ENCODE results near the gene GPR153.
A peak's percentile ranks its signal among the peaks of the same experiment; 100 is the strongest.

The GPR153 gene

DNA sequence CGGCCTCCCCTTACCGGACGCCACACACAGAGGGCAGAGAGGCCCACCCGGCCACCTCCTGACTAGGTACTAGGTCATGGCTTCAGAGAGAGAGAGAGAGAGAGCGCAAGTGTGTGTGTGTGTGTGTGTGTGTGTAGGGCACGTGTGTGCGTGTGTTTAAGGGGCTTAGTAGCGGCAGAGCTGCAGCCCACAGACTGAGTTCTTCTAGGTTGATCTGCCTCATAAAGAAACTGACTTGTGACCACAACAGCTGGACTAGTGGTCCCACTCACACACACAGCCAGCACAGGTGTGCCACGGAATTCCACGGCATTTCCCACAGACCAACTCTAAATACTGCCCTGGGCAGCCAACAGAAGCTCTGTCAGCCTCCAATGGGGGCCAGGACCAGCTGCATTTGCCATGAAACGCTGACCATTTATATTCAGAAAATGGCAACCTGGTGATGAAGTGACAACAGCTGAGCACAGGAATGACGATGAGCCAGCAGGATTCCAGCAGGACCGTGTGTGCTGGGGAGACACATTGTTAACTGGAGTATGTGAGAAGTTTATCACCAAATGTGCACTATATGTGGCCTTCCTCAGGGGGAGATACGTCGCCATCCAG is 38.8 kb upstream of the GPR153 start:
- Histone ChIP-seq H3K36me3 (ENCODE audit: control insufficient read depth, insufficient read depth, low read length) (peaks cover 25% of the 10 kb centered on the region), H3K27ac (ENCODE audit: low read depth, low read length, severe bottlenecking) (no peak overlapping the region), H3K4me3 (ENCODE audit: extremely low read depth, insufficient read depth, low read length, poor library complexity, severe bottlenecking) (no peak overlapping the region), H3K9me3 (ENCODE audit: control insufficient read depth, low read length) (no peaks in the 10 kb centered on the region), H3K4me1 (ENCODE audit: control insufficient read depth, insufficient read depth, low read length, poor library complexity, severe bottlenecking) (no peaks in the 10 kb centered on the region)
- WGBS, 2 experiments (ENCODE audit: insufficient coverage in 2 of 2) = 94 to 96% methylated on average over 10 to 12 of the region's 15 CpGs

DNA sequence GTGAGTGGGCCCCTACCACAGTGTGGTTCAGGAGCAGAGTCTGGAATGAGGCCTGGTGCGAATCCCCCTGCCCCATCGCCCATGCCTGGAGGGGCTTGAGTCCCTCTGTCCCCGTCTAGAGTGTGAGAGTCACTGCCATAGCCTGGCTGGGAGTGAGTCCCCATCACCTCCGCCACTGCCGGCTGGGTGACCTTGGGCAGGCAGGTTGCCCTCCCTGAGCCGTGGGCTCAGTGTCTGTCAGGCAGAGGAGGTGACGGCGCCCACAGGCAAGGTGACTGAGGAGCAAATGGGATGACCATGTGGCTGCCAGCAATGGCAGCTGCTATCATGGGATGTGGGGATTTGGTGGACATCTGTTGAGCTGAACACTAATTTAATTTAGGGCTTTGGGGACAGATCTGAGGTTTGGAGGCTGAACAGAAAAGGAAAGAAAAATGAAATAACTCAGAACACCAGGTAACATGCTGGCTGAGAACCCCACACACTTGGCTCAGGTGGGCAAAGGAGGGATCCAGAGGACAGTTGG is 38.1 kb upstream of the GPR153 start:
- WGBS, 2 experiments (ENCODE audit: insufficient coverage in 2 of 2) = 92 to 96% methylated on average over 6 to 8 of the region's 8 CpGs
- Histone ChIP-seq H3K4me1 (ENCODE audit: control insufficient read depth, insufficient read depth, low read length, poor library complexity, severe bottlenecking) (no peaks in the 10 kb centered on the region), H3K9me3 (ENCODE audit: control insufficient read depth, low read length) (no peaks in the 10 kb centered on the region), H3K36me3 (ENCODE audit: control insufficient read depth, insufficient read depth, low read length) (peaks cover 32% of the 10 kb centered on the region), H3K27ac (ENCODE audit: low read depth, low read length, severe bottlenecking) (no peak overlapping the region), H3K4me3 (ENCODE audit: extremely low read depth, insufficient read depth, low read length, poor library complexity, severe bottlenecking) (no peak overlapping the region)

DNA sequence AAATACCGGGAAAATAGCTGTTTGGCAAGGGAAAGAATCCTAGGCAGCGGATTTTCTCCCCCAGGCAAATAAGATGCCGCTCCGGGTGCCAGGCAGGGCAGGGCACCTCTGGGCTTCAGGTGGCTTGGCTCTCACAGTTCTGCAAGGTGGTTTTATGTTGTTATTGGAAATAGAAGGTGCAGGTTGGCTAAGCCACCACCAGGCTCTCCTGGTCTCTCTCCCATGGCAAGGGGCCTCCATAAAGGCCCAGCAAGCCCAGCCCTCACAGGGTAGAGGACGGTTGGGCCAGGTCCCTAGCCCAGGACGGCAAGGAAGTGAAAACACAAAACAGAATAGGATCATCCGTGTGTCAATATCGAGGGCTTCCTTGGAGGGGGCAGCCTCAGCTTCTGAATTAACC is 37.6 kb upstream of the GPR153 start:
- Histone ChIP-seq H3K4me1 (ENCODE audit: control insufficient read depth, insufficient read depth, low read length, poor library complexity, severe bottlenecking) (no peaks in the 10 kb centered on the region), H3K36me3 (ENCODE audit: control insufficient read depth, insufficient read depth, low read length) (peaks cover 34% of the 10 kb centered on the region), H3K9me3 (ENCODE audit: control insufficient read depth, low read length) (no peaks in the 10 kb centered on the region), H3K27ac (ENCODE audit: low read depth, low read length, severe bottlenecking) (no peak overlapping the region), H3K4me3 (ENCODE audit: extremely low read depth, insufficient read depth, low read length, poor library complexity, severe bottlenecking) (no peak overlapping the region)
- 89 to 96% methylated on average over 5 to 8 of the region's 8 CpGs for WGBS, 2 experiments (ENCODE audit: insufficient coverage in 2 of 2)

DNA sequence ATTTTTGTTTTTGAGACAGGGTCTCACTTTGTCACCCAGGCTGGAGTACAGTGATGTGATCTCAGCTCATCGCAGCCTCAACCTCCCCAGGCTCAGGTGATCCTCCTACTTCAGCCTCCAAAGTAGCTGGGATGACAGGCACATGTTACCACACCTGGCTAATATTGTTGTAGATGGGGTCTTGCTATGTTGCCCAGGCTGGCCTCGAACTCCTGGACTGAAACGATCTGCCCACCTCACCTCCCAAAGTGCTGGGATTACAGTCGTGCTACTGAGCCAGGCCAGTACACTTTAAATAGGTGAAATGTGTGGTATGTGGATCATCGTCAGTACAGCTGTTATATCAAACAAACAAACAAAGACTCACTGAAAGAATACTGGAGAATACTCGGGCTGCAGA is 35.0 kb upstream of the GPR153 start:
- no peaks in the 10 kb centered on the region for H3K9me3 ChIP-seq (ENCODE audit: control insufficient read depth, low read length)
- WGBS, 2 experiments (ENCODE audit: insufficient coverage in 2 of 2) = 94 to 100% methylated on average over 1 to 3 of the region's 6 CpGs
- no peak overlapping the region for H3K27ac ChIP-seq (ENCODE audit: low read depth, low read length, severe bottlenecking)
- H3K4me1 ChIP-seq (ENCODE audit: control insufficient read depth, insufficient read depth, low read length, poor library complexity, severe bottlenecking) = no peaks in the 10 kb centered on the region
- H3K36me3 ChIP-seq (ENCODE audit: control insufficient read depth, insufficient read depth, low read length) = peaks cover 40% of the 10 kb centered on the region
- H3K4me3 ChIP-seq (ENCODE audit: extremely low read depth, insufficient read depth, low read length, poor library complexity, severe bottlenecking) = no peak overlapping the region

DNA sequence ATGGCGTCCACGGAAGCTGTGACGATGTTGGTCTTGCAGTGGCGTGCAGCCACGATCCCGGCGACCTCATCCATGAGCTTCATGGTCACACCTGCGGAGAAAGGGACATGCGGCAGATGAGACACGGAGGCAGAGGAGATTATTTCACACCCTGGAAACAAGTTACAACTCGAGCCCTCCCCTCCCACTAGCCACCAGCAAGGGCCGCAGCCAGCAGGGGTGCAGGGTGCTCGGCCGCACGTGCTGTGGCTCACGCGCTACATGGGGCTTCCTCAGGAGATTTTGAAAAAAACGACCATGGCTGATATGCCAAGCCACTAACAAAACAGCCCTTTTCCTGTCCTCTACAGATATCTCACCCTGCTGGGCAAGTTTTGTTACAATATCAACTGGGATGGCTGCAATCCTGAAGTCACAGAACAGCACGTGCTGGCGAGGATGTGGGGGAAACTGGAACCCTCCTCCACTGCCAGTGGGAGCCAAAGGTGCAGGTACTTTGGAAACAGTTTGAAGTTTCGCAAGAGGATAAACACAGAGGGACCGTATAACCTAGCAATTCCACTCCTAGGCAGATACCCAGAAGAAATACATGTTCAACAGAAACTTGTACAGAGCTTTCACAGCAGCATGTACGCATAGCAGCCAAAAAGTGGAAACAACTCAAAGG is 34.1 kb upstream of the GPR153 start:
- WGBS, 2 experiments (ENCODE audit: insufficient coverage in 2 of 2) = 88 to 97% methylated on average over 17 to 20 of the region's 23 CpGs
- Histone ChIP-seq H3K4me3 (ENCODE audit: extremely low read depth, insufficient read depth, low read length, poor library complexity, severe bottlenecking) (no peak overlapping the region), H3K27ac (ENCODE audit: low read depth, low read length, severe bottlenecking) (no peak overlapping the region), H3K4me1 (ENCODE audit: control insufficient read depth, insufficient read depth, low read length, poor library complexity, severe bottlenecking) (no peaks in the 10 kb centered on the region), H3K9me3 (ENCODE audit: control insufficient read depth, low read length) (no peaks in the 10 kb centered on the region), H3K36me3 (ENCODE audit: control insufficient read depth, insufficient read depth, low read length) (peaks cover 42% of the 10 kb centered on the region)

DNA sequence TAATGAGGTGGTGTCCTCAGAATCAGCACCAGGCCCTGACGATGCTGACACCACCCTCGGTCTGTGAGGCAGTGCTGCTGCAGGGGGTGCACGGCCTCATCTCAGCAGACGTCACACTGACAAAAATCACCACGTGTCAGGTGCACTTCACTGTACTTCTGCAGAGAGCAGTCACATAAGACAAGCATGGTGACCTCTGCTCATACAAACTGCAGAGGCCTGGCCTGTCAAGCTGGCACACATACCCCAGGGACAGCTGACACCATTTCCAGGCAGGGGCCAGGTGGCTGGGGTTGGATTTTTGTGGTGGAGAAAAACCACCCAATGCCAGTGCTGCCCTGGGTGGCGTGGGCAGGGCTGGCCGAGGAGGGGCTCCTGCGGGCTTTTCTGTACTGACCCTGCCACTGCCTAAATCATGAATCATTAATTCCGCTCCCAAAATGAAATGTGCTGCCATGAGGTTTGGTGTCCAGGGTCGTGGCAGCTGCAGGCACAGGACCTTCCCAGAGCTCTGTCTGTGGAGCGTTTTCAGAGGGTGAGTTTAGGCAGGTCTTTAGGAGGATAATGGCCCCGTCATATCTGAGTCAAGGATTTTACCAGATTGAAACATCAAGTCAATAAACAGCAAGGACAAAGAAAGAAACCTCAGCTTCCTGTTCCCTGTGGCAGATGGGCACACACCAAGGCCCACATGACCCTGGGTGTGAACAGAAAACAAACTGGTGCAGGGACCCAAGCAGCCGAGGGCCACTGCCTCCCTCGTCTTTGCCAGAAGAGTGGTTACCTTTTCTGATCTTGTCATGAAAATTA is 33.4 kb upstream of the GPR153 start:
- H3K36me3 ChIP-seq (ENCODE audit: control insufficient read depth, insufficient read depth, low read length) = peaks cover 45% of the 10 kb centered on the region
- no peak overlapping the region for H3K4me3 ChIP-seq (ENCODE audit: extremely low read depth, insufficient read depth, low read length, poor library complexity, severe bottlenecking)
- H3K27ac ChIP-seq (ENCODE audit: low read depth, low read length, severe bottlenecking) = no peak overlapping the region
- no peaks in the 10 kb centered on the region for H3K9me3 ChIP-seq (ENCODE audit: control insufficient read depth, low read length)
- WGBS, 2 experiments (ENCODE audit: insufficient coverage in 2 of 2) = 94 to 97% methylated on average over 13 to 14 of the region's 14 CpGs
- no peaks in the 10 kb centered on the region for H3K4me1 ChIP-seq (ENCODE audit: control insufficient read depth, insufficient read depth, low read length, poor library complexity, severe bottlenecking)

DNA sequence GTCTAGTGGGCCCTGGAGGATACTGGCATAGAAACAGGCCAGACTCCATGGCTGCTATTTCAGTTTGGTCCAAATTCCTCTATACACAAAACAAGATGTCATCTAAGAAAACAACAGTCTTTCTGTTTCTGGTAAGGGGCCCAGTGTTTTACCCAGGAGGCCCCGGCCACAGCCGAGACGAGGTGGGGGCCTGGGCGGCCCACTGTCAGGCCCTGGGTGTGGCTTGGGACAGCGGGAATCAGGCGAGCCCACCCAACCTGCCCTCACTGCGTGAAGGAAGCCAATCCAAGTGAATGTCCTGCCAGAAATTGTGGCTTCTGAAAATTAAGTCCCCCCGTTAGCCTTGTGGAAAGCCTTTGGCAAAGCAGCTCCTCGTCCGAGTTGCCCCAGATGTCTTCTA is 31.2 kb upstream of the GPR153 start:
- 93 to 96% methylated on average over 10 of the region's 10 CpGs for WGBS, 2 experiments (ENCODE audit: insufficient coverage in 2 of 2)
- H3K9me3 ChIP-seq (ENCODE audit: control insufficient read depth, low read length) = no peaks in the 10 kb centered on the region
- H3K36me3 ChIP-seq (ENCODE audit: control insufficient read depth, insufficient read depth, low read length) = peaks cover 56% of the 10 kb centered on the region
- H3K4me3 ChIP-seq (ENCODE audit: extremely low read depth, insufficient read depth, low read length, poor library complexity, severe bottlenecking) = no peak overlapping the region
- H3K27ac ChIP-seq (ENCODE audit: low read depth, low read length, severe bottlenecking) = no peak overlapping the region
- H3K4me1 ChIP-seq (ENCODE audit: control insufficient read depth, insufficient read depth, low read length, poor library complexity, severe bottlenecking) = no peaks in the 10 kb centered on the region

DNA sequence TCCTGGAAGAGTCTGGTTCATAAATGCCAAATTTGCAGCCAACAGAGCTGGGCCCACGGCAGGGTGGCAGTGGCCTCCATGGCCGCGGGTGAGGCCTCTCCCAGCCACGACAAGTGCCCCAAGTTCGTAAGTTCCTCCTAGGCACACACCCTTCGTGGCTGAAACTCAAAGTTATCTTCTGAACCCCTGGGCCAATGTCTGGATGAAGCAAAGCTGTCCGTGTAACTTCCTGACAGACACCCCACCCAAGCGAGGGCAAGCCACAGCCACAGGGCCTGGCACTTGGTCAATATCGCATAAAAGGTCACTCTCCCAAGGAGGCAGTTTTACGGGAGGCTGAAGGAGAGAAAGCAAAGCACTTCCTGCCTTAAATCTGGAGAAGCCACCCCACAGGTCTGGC is 27.8 kb upstream of the GPR153 start:
- Histone ChIP-seq H3K27ac (ENCODE audit: low read depth, low read length, severe bottlenecking) (no peak overlapping the region), H3K4me1 (ENCODE audit: control insufficient read depth, insufficient read depth, low read length, poor library complexity, severe bottlenecking) (no peaks in the 10 kb centered on the region), H3K4me3 (ENCODE audit: extremely low read depth, insufficient read depth, low read length, poor library complexity, severe bottlenecking) (no peak overlapping the region), H3K9me3 (ENCODE audit: control insufficient read depth, low read length) (no peaks in the 10 kb centered on the region), H3K36me3 (ENCODE audit: control insufficient read depth, insufficient read depth, low read length) (peaks cover 39% of the 10 kb centered on the region)
- 95 to 97% methylated on average over 9 to 10 of the region's 10 CpGs for WGBS, 2 experiments (ENCODE audit: insufficient coverage in 2 of 2)

DNA sequence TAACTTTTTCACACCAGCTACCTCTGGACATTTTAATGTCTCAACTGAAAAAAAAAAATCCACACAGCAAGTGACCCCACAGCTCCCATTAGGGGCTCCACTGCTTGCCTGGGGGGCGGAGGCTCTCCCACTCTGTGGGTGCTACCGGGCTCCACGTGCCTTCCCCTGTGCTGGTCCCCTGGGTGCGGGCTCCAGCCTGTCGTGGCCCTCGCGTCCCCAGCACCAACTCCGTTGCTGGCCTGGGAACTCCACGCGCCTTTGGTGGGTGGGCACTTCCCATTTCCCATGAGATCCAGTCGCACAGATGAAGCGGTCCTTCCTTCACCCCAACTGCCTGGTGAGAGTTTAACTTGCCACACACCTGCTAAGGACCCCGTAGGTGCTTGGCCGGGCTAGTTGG is 27.1 kb upstream of the GPR153 start:
- Histone ChIP-seq H3K36me3 (ENCODE audit: control insufficient read depth, insufficient read depth, low read length) (peaks cover 36% of the 10 kb centered on the region), H3K4me3 (ENCODE audit: extremely low read depth, insufficient read depth, low read length, poor library complexity, severe bottlenecking) (no peak overlapping the region), H3K9me3 (ENCODE audit: control insufficient read depth, low read length) (no peaks in the 10 kb centered on the region), H3K27ac (ENCODE audit: low read depth, low read length, severe bottlenecking) (no peak overlapping the region), H3K4me1 (ENCODE audit: control insufficient read depth, insufficient read depth, low read length, poor library complexity, severe bottlenecking) (no peaks in the 10 kb centered on the region)
- WGBS, 2 experiments (ENCODE audit: insufficient coverage in 2 of 2) = 93 to 95% methylated on average over 14 of the region's 14 CpGs

DNA sequence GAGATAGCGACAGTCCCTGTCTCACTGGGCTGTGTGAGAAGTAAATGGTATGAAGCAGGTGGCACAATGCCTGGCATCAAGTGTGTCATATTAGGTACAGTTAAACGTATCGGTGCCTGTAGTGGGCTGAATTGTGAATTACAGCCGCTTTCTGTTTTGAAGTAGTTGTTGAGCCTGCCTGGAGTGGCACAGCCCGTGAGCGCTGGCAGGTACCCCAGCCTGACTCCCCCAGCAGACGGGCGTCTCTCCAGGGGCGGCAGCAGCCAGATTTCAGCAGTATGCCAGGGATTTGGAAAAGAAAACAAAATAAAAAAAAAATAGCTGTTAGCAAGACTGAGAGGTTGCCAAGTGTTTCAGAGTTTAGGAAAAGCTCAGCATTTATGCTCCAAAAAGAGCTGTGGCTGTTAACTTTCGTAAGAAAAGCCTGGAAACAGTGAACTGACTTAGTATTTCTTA is 26.6 kb upstream of the GPR153 start:
- 96 to 97% methylated on average over 6 to 8 of the region's 10 CpGs for WGBS, 2 experiments (ENCODE audit: insufficient coverage in 2 of 2)
- Histone ChIP-seq H3K4me1 (ENCODE audit: control insufficient read depth, insufficient read depth, low read length, poor library complexity, severe bottlenecking) (no peaks in the 10 kb centered on the region), H3K9me3 (ENCODE audit: control insufficient read depth, low read length) (no peaks in the 10 kb centered on the region), H3K4me3 (ENCODE audit: extremely low read depth, insufficient read depth, low read length, poor library complexity, severe bottlenecking) (no peak overlapping the region), H3K36me3 (ENCODE audit: control insufficient read depth, insufficient read depth, low read length) (peaks cover 34% of the 10 kb centered on the region), H3K27ac (ENCODE audit: low read depth, low read length, severe bottlenecking) (peak overlapping the region; percentile 16)

Data from mesodermal cell (in vitro differentiated cells).